Activated naive CD8-positive, alpha-beta T cell treated with anti-CD3 and anti-CD28 coated beads, Interleukin-2, amount 10 ng/mL, durations not matched to agents 7 days and 5 days (primary cell): ENCODE data around the gene NFU1. TPM values are rescaled to one million over a fixed set of nuclear protein-coding genes. Genes with fewer than 3 reads are reported as not detected.

Source experiments
- ATAC-seq: fragments of 150-1000 bp; cut with Tn5 transposase; one replicate; pipeline ENCODE4 v1.10.0; 2021; ENCODE audit warnings: low read depth, moderate library complexity
- POLR2A ChIA-PET: fragments of 350-600 bp; sonication (Branson Sonifier 250); formaldehyde crosslinking; loops from one replicate; lab custom pipeline; 2021; ENCODE audit warnings: antibody characterized with exemption; lab: Charles Lee
- DNase-seq: peaks from one replicate; pipeline ENCODE4 v3.0.0; 2021
- H3K27ac Mint-ChIP-seq: one replicate; pipeline ENCODE4 v1.8.0; 2022; ENCODE audit warnings: mild to moderate bottlenecking, mixed read lengths
- H3K27me3 Mint-ChIP-seq: one replicate; pipeline ENCODE4 v1.8.0; 2022; ENCODE audit warnings: mild to moderate bottlenecking, moderate library complexity, mixed read lengths
- H3K36me3 Mint-ChIP-seq: one replicate; pipeline ENCODE4 v1.8.0; 2021; ENCODE audit warnings: mild to moderate bottlenecking, mixed read lengths
- H3K4me1 Mint-ChIP-seq: one replicate; pipeline ENCODE4 v1.8.0; 2021; ENCODE audit warnings: mixed read lengths
- H3K4me3 Mint-ChIP-seq: one replicate; pipeline ENCODE4 v1.8.0; 2022; ENCODE audit warnings: mild to moderate bottlenecking, moderate library complexity, mixed read lengths
- H3K9me3 Mint-ChIP-seq: one replicate; pipeline ENCODE4 v1.8.0; 2021; ENCODE audit warnings: mixed read lengths
- total RNA-seq, 2 experiments: library from RNA; stranded (reverse); gene quantifications; one replicate each; pipeline ENCODE4 v1.2.3, GENCODE V29; 2021

The NFU1 gene
- total RNA-seq: 10 to 100 TPM; 32.9 to 33.0 TPM

GRCh38 chr2:69436938-69437750 is at the start of gene NFU1:
NFU1 (minus strand) TSS chr2:69437435; CDS start chr2:69437422, 13 bp downstream.
- Mint-ChIP-seq H3K27ac (peak within 1 kb of the TSS; percentile 95), H3K27me3 (no peaks in the 10 kb centered on the region), H3K9me3 (peaks cover 7% of the 10 kb centered on the region), H3K4me3 (peak within 1 kb of the TSS; percentile 84), H3K36me3 (peaks cover 16% of the 10 kb centered on the region), H3K4me1 (peaks cover 29% of the 10 kb centered on the region)
- POLR2A ChIA-PET: interaction anchor here (0.5 to 1.9 kb wide), 23 partner anchors 9 to 477 kb away, joined by 3 to 12 read pairs (median 3); partner anchors contain the start of genes AAK1, GFPT1 and GMCL1
- peak; percentile 91 for DNase-seq
- ATAC-seq: peak; percentile 93

GRCh38 chr2:69483696-69484095 is 46.5 kb upstream of the NFU1 start:
- POLR2A ChIA-PET: no interaction called here
- H3K36me3 Mint-ChIP-seq: peaks cover 42% of the 10 kb centered on the region
- DNase-seq (no peak), ATAC-seq (no peak)
- no peaks in the 10 kb centered on the region for H3K9me3 Mint-ChIP-seq
- H3K27ac Mint-ChIP-seq: no peak overlapping the region
- H3K4me1 Mint-ChIP-seq: peaks cover 13% of the 10 kb centered on the region
- no peaks in the 10 kb centered on the region for H3K27me3 Mint-ChIP-seq
- no peak overlapping the region for H3K4me3 Mint-ChIP-seq

DNA sequence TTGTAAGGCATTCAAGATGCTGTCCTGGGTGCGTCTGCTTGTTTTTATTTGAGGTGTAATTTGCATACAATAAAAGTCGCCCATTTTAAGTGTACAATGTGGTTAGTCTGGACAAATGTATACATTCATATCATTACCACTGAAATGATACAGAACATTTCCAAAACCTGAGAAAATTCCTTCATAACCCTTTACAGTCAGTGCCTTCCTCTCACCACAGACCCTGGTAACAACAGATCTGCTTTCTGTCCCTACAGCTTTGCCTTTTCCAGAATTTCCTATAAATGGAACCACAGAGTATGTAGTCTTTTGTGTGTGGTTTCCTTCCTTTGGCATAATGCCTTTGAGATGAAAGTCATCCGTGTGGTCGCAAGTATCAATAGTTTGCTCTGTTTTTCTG is 45.8 kb upstream of the NFU1 start:
- Mint-ChIP-seq H3K36me3 (peaks cover 40% of the 10 kb centered on the region), H3K27ac (no peak overlapping the region), H3K4me1 (peaks cover 13% of the 10 kb centered on the region), H3K27me3 (no peaks in the 10 kb centered on the region), H3K4me3 (no peak overlapping the region), H3K9me3 (no peaks in the 10 kb centered on the region)
- DNase-seq (no peak), ATAC-seq (no peak)
- POLR2A ChIA-PET: no interaction called here

- Mint-ChIP-seq H3K4me3 (no peak overlapping the region), H3K9me3 (no peaks in the 10 kb centered on the region), H3K27me3 (no peaks in the 10 kb centered on the region), H3K36me3 (peaks cover 39% of the 10 kb centered on the region), H3K4me1 (peaks cover 18% of the 10 kb centered on the region), H3K27ac (no peak overlapping the region)
- ATAC-seq: no peak
- POLR2A ChIA-PET: no interaction called here
- no peak for DNase-seq
These were observed 45.2 kb upstream of the NFU1 start for GRCh38 chr2:69482471-69482870.

DNA sequence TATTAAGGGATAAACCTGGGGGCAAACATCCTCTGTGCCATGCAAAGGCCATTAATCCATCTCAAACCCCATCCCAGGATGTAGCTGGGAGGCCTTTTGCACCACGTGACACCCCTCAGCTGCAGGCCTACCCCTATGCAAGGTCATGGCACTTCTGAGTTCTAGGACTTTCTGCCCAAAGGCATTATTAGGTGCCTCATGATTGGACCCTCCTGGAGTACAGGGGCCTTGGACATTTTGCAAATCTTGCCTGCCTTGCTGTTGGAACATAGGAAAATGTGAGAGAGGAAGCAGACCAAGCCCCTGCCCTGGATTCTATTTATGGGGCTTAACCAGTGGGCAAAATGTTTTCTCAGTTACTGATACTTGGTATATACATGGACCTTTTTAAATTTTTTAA is 44.2 kb upstream of the NFU1 start:
- Mint-ChIP-seq H3K27ac (no peak overlapping the region), H3K27me3 (no peaks in the 10 kb centered on the region), H3K4me3 (no peak overlapping the region), H3K9me3 (no peaks in the 10 kb centered on the region), H3K4me1 (peaks cover 26% of the 10 kb centered on the region), H3K36me3 (peaks cover 36% of the 10 kb centered on the region)
- POLR2A ChIA-PET: interaction anchor here (1.4 kb wide), 1 partner anchor 10 kb away, joined by 6 read pairs; no protein-coding TSS in a partner anchor
- ATAC-seq: no peak
- no peak for DNase-seq

- ATAC-seq (no peak), DNase-seq (no peak)
- peaks cover 30% of the 10 kb centered on the region for H3K4me1 Mint-ChIP-seq
- POLR2A ChIA-PET: interaction anchor here (0.9 kb wide), 1 partner anchor 9 kb away, joined by 3 read pairs; no protein-coding TSS in a partner anchor
- H3K36me3 Mint-ChIP-seq: peaks cover 38% of the 10 kb centered on the region
- H3K9me3 Mint-ChIP-seq: no peaks in the 10 kb centered on the region
- H3K27me3 Mint-ChIP-seq: no peaks in the 10 kb centered on the region
- H3K27ac Mint-ChIP-seq: no peak overlapping the region
- no peak overlapping the region for H3K4me3 Mint-ChIP-seq
These were observed 40.4 kb upstream of the NFU1 start for GRCh38 chr2:69477627-69478026.

DNA sequence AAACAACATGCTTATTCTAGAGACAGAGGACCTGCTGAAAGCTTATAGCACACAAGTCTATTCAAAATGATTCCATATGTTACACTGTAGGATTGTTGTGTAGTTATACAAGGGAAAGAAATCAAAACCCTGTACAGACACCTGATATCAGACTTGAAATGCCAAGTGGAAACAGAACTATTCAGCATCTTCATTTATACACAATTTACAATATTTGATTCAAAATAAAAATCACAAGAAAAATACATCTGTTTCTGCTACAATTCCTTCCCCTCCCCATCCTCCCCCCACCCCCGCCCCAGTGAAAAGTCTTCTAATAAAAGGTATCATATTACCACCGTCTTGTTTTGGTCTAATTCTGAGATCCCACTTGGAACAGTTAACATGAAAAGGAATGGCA is 37.5 kb upstream of the NFU1 start:
- H3K9me3 Mint-ChIP-seq: no peaks in the 10 kb centered on the region
- no peak for ATAC-seq
- peaks cover 40% of the 10 kb centered on the region for H3K36me3 Mint-ChIP-seq
- peaks cover 31% of the 10 kb centered on the region for H3K4me1 Mint-ChIP-seq
- H3K4me3 Mint-ChIP-seq: no peak overlapping the region
- DNase-seq: no peak
- POLR2A ChIA-PET: interaction anchor here (1.8 kb wide), 1 partner anchor 37 kb away, joined by 6 read pairs; the partner anchor contains the start of gene NFU1
- no peaks in the 10 kb centered on the region for H3K27me3 Mint-ChIP-seq
- H3K27ac Mint-ChIP-seq: no peak overlapping the region

GRCh38 chr2:69471793-69472192 is 34.6 kb upstream of the NFU1 start:
- peaks cover 35% of the 10 kb centered on the region for H3K36me3 Mint-ChIP-seq
- H3K27ac Mint-ChIP-seq: no peak overlapping the region
- H3K27me3 Mint-ChIP-seq: no peaks in the 10 kb centered on the region
- DNase-seq (no peak), ATAC-seq (no peak)
- no peaks in the 10 kb centered on the region for H3K9me3 Mint-ChIP-seq
- POLR2A ChIA-PET: no interaction called here
- H3K4me1 Mint-ChIP-seq: peaks cover 17% of the 10 kb centered on the region
- H3K4me3 Mint-ChIP-seq: no peak overlapping the region

- DNase-seq (no peak), ATAC-seq (no peak)
- Mint-ChIP-seq H3K4me3 (no peak overlapping the region), H3K4me1 (peaks cover 12% of the 10 kb centered on the region), H3K27ac (no peak overlapping the region), H3K9me3 (no peaks in the 10 kb centered on the region), H3K27me3 (no peaks in the 10 kb centered on the region), H3K36me3 (peaks cover 36% of the 10 kb centered on the region)
- POLR2A ChIA-PET: no interaction called here
These were observed 33.7 kb upstream of the NFU1 start for GRCh38 chr2:69470911-69471310.

DNA sequence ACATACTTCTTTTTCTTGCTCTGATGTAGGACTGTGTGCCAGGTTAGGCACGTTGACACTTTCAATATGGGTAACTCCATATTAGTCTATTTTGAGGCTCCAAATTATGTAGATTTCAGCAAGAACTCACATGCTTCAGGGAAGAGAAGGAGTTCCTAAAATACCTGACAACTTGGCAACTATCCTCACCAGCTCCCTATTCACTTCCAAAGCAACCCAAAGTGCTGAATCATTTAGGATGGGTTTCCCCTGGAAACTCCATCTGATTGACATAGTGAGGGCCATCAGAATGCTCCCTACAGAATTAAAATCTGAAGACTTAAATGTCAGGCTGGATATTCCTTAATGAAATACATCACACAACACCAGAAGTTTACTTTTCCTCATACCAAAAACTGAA is 32.5 kb upstream of the NFU1 start:
- H3K9me3 Mint-ChIP-seq: no peaks in the 10 kb centered on the region
- H3K27me3 Mint-ChIP-seq: no peaks in the 10 kb centered on the region
- POLR2A ChIA-PET: no interaction called here
- peaks cover 3% of the 10 kb centered on the region for H3K4me1 Mint-ChIP-seq
- H3K4me3 Mint-ChIP-seq: no peak overlapping the region
- peaks cover 35% of the 10 kb centered on the region for H3K36me3 Mint-ChIP-seq
- no peak overlapping the region for H3K27ac Mint-ChIP-seq
- DNase-seq (no peak), ATAC-seq (no peak)

GRCh38 chr2:69469375-69469774 is 32.1 kb upstream of the NFU1 start:
- DNase-seq: no peak
- Mint-ChIP-seq H3K27me3 (no peaks in the 10 kb centered on the region), H3K27ac (no peak overlapping the region), H3K4me3 (no peak overlapping the region), H3K4me1 (peaks cover 3% of the 10 kb centered on the region), H3K36me3 (peaks cover 36% of the 10 kb centered on the region), H3K9me3 (no peaks in the 10 kb centered on the region)
- POLR2A ChIA-PET: no interaction called here
- ATAC-seq: no peak

GRCh38 chr2:69466728-69467127 is 29.5 kb upstream of the NFU1 start:
- peaks cover 49% of the 10 kb centered on the region for H3K36me3 Mint-ChIP-seq
- POLR2A ChIA-PET: no interaction called here
- H3K9me3 Mint-ChIP-seq: no peaks in the 10 kb centered on the region
- no peak overlapping the region for H3K4me3 Mint-ChIP-seq
- DNase-seq (no peak), ATAC-seq (no peak)
- H3K27me3 Mint-ChIP-seq: no peaks in the 10 kb centered on the region
- H3K4me1 Mint-ChIP-seq: peaks cover 3% of the 10 kb centered on the region
- no peak overlapping the region for H3K27ac Mint-ChIP-seq

- H3K9me3 Mint-ChIP-seq: no peaks in the 10 kb centered on the region
- no peak overlapping the region for H3K27ac Mint-ChIP-seq
- H3K27me3 Mint-ChIP-seq: no peaks in the 10 kb centered on the region
- ATAC-seq: no peak
- no peak for DNase-seq
- H3K4me1 Mint-ChIP-seq: peaks cover 3% of the 10 kb centered on the region
- H3K36me3 Mint-ChIP-seq: peaks cover 52% of the 10 kb centered on the region
- H3K4me3 Mint-ChIP-seq: no peak overlapping the region
- POLR2A ChIA-PET: no interaction called here
These were observed 28.6 kb upstream of the NFU1 start for GRCh38 chr2:69465513-69466456.
